ENCODE results near the gene ATF4.

DNA sequence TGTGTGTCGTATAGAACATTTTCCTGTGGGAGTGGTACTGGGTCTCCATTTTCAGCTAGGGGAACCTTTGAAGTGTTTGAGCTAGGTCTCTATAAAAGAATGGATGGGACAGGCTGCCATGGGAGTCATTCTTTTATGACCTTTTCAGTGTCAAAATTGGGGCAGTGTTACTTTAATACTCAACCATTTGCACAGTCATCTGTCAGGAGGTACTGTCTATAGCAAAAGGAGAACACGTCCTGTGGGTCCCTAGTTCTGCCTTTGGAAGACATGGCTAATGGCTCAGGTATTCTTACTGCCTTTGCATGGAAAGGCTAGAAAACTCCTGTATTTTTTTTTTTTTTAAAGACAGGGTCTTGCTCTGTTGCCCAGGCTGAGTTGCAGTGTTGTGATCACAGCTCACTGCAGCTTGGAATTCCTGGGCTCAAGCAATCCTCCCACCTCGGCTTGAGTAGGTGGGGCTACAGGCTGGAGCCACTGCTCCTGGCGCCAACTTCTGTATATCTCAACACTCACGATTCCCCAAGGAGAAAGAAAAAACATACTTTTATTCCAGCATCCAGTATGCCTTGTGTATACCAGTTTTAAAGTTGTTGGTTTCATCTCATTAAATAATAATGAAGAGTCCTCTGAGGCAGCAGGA lies 2.1 kb upstream of the ATF4 start:
- TF ChIP-seq POU5F1 (IDR thresholded peaks at IDR 0.05; ENCODE audit: low read depth, low read length) (no peak), ASH2L (IDR thresholded peaks at IDR 0.05; ENCODE audit: low read length) (no peak), RAD21 (IDR thresholded peaks at IDR 0.05 in 1 of 2, conservative IDR thresholded peaks at IDR 0.05 in 1 of 2; ENCODE audit: low read depth in 2 of 2, low read length in 2 of 2) (no peak), EZH2 (IDR thresholded peaks at IDR 0.05; ENCODE audit: low read depth, low read length, severe bottlenecking) (no peak), KDM1A (IDR thresholded peaks at IDR 0.05; ENCODE audit: borderline replicate concordance, low read length) (no peak), SUZ12 (IDR thresholded peaks at IDR 0.05; ENCODE audit: low read length) (no peak), SP1 (IDR thresholded peaks at IDR 0.05; ENCODE audit: low read depth, low read length) (no peak), EGR1 (IDR thresholded peaks at IDR 0.05; ENCODE audit: borderline replicate concordance, low read depth, low read length) (no peak), CHD2 (IDR thresholded peaks at IDR 0.05; ENCODE audit: low read length) (no peak), POLR2A (IDR thresholded peaks at IDR 0.05; ENCODE audit: control extremely low read depth in 1 of 2, low read depth in 2 of 2, low read length in 2 of 2) (no peak), RXRA (IDR thresholded peaks at IDR 0.05; ENCODE audit: insufficient read depth, low read depth, low read length) (no peak)
- TF ChIP-seq, protein P1, sequence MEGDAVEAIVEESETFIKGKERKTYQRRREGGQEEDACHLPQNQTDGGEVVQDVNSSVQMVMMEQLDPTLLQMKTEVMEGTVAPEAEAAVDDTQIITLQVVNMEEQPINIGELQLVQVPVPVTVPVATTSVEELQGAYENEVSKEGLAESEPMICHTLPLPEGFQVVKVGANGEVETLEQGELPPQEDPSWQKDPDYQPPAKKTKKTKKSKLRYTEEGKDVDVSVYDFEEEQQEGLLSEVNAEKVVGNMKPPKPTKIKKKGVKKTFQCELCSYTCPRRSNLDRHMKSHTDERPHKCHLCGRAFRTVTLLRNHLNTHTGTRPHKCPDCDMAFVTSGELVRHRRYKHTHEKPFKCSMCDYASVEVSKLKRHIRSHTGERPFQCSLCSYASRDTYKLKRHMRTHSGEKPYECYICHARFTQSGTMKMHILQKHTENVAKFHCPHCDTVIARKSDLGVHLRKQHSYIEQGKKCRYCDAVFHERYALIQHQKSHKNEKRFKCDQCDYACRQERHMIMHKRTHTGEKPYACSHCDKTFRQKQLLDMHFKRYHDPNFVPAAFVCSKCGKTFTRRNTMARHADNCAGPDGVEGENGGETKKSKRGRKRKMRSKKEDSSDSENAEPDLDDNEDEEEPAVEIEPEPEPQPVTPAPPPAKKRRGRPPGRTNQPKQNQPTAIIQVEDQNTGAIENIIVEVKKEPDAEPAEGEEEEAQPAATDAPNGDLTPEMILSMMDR (IDR thresholded peaks at IDR 0.05; ENCODE audit: control extremely low read depth in 1 of 3, insufficient read depth in 1 of 3, low read depth in 1 of 3, low read length in 3 of 3) = no peak
- TF ChIP-seq, protein P2, sequence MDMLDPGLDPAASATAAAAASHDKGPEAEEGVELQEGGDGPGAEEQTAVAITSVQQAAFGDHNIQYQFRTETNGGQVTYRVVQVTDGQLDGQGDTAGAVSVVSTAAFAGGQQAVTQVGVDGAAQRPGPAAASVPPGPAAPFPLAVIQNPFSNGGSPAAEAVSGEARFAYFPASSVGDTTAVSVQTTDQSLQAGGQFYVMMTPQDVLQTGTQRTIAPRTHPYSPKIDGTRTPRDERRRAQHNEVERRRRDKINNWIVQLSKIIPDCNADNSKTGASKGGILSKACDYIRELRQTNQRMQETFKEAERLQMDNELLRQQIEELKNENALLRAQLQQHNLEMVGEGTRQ (IDR thresholded peaks at IDR 0.05; ENCODE audit: low read length) = no peak
- TF ChIP-seq, protein P3, sequence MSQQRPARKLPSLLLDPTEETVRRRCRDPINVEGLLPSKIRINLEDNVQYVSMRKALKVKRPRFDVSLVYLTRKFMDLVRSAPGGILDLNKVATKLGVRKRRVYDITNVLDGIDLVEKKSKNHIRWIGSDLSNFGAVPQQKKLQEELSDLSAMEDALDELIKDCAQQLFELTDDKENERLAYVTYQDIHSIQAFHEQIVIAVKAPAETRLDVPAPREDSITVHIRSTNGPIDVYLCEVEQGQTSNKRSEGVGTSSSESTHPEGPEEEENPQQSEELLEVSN (IDR thresholded peaks at IDR 0.05) = no peak

Measured in H1 (cell line).